ENCODE data around the gene MALAT1. TPM values are rescaled to one million over a fixed set of nuclear protein-coding genes. Genes with fewer than 3 reads are reported as not detected.

Gene MALAT1
- total RNA-seq, 1 experiment from 2014 or later = 6,000 TPM

DNA sequence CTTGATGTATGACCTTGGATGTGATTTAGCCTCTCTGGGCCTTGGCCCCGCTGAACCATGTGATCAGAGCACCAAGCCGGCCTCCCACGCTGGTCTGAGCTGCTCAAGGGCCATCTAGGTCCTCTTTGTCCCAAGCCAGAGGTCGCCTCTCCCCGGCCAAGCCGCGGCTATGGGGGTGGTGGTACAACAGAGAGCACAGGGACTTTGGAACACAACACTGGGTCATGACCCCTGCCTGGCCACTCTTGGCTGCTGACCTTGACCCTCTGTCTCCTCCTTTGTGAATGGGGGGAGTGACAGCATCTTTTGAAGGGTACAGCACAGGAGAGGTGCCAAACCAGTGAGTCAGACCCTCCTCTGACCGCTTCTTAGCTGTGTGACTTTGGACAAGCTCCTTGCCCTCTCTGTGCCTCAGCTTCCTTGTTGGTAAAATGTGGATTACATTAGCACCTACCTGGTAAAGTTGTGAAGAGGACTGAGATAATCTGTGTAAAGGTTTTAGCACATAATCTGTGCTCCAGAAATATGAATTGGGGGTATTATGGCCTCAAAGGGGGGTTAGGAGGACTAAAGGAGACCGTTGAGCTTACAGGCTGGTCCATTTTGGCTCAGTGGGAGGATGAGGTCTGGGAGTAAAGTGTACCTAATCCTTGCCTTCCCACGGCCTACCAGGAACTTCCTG, 30.8 kb downstream of the MALAT1 start:
- ChIA-PET RAD21 (ENCODE audit: low non-redundant PET in 1 of 2, low total read pairs in 2 of 2, uncharacterized antibody in 2 of 2, unreplicated experiment in 2 of 2) (interaction anchor here in 1 of 2 experiments (0.6 kb wide), 1 partner anchor 11 kb away, joined by 3 read pairs; no protein-coding TSS in a partner anchor), CTCF (interaction anchor here (0.7 to 0.9 kb wide), 2 partner anchors 11 to 1407 kb away, joined by 3 read pairs; no protein-coding TSS in a partner anchor), POLR2A (interaction anchor here (2.3 kb wide), 1 partner anchor 11 kb away, joined by 8 read pairs; no protein-coding TSS in a partner anchor)
- no peak for TF ChIP-seq POLR2A (IDR thresholded peaks at IDR 0.05; ENCODE audit: borderline replicate concordance, extremely low read depth, insufficient read depth, insufficient read length)
- TF ChIP-seq RAD21 (IDR thresholded peaks at IDR 0.05; ENCODE audit: low read depth) = no peak
- TF ChIP-seq ZNF274 (IDR thresholded peaks at IDR 0.05; ENCODE audit: low read depth, low read length) = no peak
- TF ChIP-seq, protein P1, sequence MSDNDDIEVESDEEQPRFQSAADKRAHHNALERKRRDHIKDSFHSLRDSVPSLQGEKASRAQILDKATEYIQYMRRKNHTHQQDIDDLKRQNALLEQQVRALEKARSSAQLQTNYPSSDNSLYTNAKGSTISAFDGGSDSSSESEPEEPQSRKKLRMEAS (IDR thresholded peaks at IDR 0.05) = no peak
- no peak for TF ChIP-seq EZH2phosphoT487 (IDR thresholded peaks at IDR 0.05; ENCODE audit: borderline replicate concordance)
- TF ChIP-seq EGR1 (IDR thresholded peaks at IDR 0.05; ENCODE audit: low read depth) = no peak
- TF ChIP-seq SIN3A (IDR thresholded peaks at IDR 0.05; ENCODE audit: low read depth) = no peak
- TF ChIP-seq EZH2 (IDR thresholded peaks at IDR 0.05) = no peak
- TF ChIP-seq POLR2AphosphoS5 (IDR thresholded peaks at IDR 0.05; ENCODE audit: low read depth, low read length) = no peak
- TF ChIP-seq ZFX (IDR thresholded peaks at IDR 0.05) = no peak
- TF ChIP-seq, protein P2, sequence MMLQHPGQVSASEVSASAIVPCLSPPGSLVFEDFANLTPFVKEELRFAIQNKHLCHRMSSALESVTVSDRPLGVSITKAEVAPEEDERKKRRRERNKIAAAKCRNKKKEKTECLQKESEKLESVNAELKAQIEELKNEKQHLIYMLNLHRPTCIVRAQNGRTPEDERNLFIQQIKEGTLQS (IDR thresholded peaks at IDR 0.05) = no peak
- no peak for TF ChIP-seq SRF (IDR thresholded peaks at IDR 0.05; ENCODE audit: low read depth)
- no peak for TF ChIP-seq CEBPB (IDR thresholded peaks at IDR 0.05; ENCODE audit: low read depth)
- TF ChIP-seq TCF7L2 (IDR thresholded peaks at IDR 0.05; ENCODE audit: borderline replicate concordance, extremely low read depth, insufficient read depth, insufficient read length) = no peak
- no peak for TF ChIP-seq CBX3 (IDR thresholded peaks at IDR 0.05; ENCODE audit: low read depth)
- no peak for TF ChIP-seq YY1 (IDR thresholded peaks at IDR 0.05; ENCODE audit: extremely low read depth, insufficient replicate concordance, low read depth, low read length)
- Histone ChIP-seq H3K4me3 (replicated peaks in 1 of 2; ENCODE audit: low read depth in 1 of 2, low read length in 2 of 2) (no peak overlapping the region), H3K4me1 (ENCODE audit: control insufficient read depth in 1 of 2, insufficient read depth in 2 of 2, low read length in 2 of 2) (peaks cover 0 to 11% of the 10 kb centered on the region in 2 experiments; a peak in 2 of 4 replicates), H2AFZ (ENCODE audit: low read depth, low read length, poor library complexity, severe bottlenecking) (no peak overlapping the region), H3K27me3 (ENCODE audit: insufficient read depth, low read length) (no peaks in the 10 kb centered on the region), H3K4me2 (ENCODE audit: low read length) (no peak overlapping the region), H3K79me2 (ENCODE audit: insufficient read depth, low read length) (peaks cover 20% of the 10 kb centered on the region), H3K36me3 (ENCODE audit: control insufficient read depth in 1 of 2, insufficient read depth in 2 of 2, low read length in 2 of 2) (peaks cover 11 to 42% of the 10 kb centered on the region in 2 experiments; a peak in 3 of 4 replicates), H3K9me2 (ENCODE audit: insufficient read depth) (no peaks in the 10 kb centered on the region), H4K20me1 (ENCODE audit: insufficient read depth) (no peaks in the 10 kb centered on the region), H3K9ac (ENCODE audit: low read length) (no peak overlapping the region), H3K27ac (ENCODE audit: low read depth, low read length) (no peak overlapping the region), H3K9me3 (ENCODE audit: control insufficient read depth in 1 of 2, insufficient read depth in 1 of 2, low read depth in 1 of 2, low read length in 2 of 2) (no peaks in the 10 kb centered on the region)
- ATAC-seq = no peak
- DNase-seq (ENCODE audit: low read depth, low spot score) = no peak
- intact Hi-C loops (cut with micrococcal nuclease) = no loop called here
- BruUV-seq (replicated peaks) = no TSS peak

All from HCT116 (cell line).